ENCODE results near the gene RBPMS2.

GRCh38 chr15:64779630-64780029, 4.2 kb upstream of the RBPMS2 start:
- no peak for TF ChIP-seq EZH2 (IDR thresholded peaks at IDR 0.05; ENCODE audit: borderline replicate concordance, insufficient read depth, low read depth, low read length, poor library complexity, severe bottlenecking)
- TF ChIP-seq CTCF (IDR thresholded peaks at IDR 0.05), result no peak

Measured in B cell (primary cell).